GM19468 (cell line): ENCODE data around the gene P2RY14.

ENCODE experiments used
- ATAC-seq: cut with Tn5 transposase; IDR thresholded peaks from one replicate; pipeline ENCODE4 v1.9.1; 2021; ENCODE audit warnings: mild to moderate bottlenecking, moderate library complexity, moderate number of reproducible peaks; ENCODE audit not compliant: unreplicated experiment; ENCODE audit errors: extremely low read depth

P2RY14 gene

GRCh38 chr3:151278230-151278629, at the start of gene P2RY14:
Gene P2RY14 (minus strand): TSS chr3:151278542. CDS start chr3:151214316, 64,226 bp downstream.
- ATAC-seq = no peak

DNA sequence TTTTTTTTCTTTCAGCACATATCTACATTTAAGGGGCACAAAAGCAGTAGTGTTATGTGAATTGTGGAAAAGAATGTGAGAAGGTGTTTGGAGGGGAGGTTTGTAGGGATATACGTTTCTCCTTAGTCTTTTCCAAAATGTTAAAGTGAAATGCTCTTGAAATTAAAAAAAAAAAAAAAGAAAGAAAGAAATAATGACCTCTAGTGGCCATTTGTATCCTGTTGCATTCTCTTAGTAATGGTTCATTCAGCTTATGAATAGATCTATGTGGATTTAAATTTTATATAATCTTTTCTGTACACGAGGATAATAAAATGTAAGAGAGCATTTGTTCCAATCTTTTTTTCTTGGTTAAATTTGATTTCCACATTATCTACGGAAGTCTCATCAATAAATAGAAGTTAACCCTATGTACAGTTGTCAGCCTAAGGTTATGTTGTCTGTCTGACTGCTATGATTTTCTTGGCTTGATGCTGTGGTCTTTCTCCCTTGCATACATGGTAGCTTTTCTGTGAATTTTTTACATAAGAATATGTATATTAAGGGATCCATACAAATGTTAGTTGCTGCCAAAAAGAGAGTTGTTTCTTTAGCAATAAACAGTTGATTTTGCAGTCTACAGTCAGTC, 49.3 kb upstream of the P2RY14 start:
- no peak for ATAC-seq

DNA sequence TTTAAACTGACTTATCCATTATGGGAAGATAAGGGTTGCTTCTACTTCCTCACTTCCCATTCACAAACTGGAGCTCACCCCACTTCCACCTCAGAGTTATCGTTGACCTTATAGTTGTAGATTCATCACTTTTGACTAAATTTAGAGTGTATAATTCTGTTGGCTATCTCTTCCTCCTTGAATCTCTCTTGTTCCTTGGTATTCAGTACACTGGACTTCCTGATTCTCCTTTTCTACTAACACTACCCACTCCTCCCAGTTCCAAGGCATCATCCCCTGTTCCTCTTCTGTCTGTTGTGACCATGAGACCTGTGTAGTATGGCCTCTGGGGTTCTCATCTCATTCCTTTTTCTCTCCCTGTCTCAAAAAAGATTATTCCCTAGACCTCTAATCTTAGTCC, 44.2 kb upstream of the P2RY14 start:
- ATAC-seq = no peak

GRCh38 chr3:151321526-151321925, 43.2 kb upstream of the P2RY14 start:
- no peak for ATAC-seq

DNA sequence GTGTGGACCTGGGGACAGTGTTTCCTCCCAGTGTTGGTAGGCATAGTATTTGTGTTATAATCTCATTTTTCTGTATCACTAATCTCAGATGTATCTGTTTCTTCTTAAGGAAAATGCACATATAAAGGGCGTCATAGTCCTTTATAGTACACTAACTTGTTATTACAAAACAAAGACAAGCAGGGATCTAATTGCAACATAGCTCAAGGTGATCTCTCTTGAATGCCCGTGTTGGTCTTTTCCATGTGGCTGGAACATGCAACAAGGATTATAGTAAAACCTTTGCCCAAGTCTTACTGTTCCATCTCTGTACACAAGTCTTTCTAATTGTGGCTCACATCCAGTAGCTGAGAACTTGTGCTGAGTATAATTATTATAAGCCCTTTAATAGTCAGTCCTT, 41.8 kb upstream of the P2RY14 start:
- ATAC-seq = no peak

- no peak for ATAC-seq
Measured at GRCh38 chr3:151319628-151320027, 41.3 kb upstream of the P2RY14 start.

DNA sequence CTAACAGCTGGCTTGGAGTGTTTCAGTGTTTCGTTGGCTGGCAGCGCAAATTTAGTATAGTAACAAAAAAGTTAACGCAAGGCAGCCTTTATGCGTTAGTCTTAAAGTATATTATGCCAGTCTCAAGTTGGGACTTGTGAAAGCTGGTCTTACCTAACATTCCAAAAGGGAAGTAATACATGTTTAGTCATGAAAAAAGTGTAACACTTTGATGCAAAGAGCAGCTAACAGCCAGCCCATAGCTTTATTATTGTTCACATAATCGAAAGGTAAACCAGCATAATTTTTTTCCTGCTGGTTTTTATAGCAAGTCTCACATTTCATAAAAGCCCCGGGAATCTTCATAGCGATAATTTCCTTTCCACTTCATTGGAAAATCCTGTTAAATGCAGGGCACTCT, 40.6 kb upstream of the P2RY14 start:
- no peak for ATAC-seq

DNA sequence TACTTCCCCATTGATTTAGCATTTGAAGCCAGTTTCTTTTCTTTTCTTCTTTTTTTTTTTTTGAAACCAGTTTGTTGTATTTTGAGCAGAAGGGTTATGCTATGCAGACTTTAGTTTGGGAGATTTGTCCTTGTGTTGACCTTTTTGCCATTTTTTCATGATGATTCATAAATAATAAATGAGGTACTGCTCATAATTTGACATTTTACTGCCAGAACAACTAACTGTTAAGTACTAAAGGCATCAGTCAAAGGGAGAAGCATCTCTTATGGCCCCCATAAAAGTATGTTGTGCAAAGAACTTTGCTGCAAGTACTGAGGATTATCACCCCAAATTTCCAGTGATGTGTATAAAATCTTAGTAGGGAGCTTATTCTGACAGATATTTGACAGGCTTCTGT, 40.0 kb upstream of the P2RY14 start:
- no peak for ATAC-seq

DNA sequence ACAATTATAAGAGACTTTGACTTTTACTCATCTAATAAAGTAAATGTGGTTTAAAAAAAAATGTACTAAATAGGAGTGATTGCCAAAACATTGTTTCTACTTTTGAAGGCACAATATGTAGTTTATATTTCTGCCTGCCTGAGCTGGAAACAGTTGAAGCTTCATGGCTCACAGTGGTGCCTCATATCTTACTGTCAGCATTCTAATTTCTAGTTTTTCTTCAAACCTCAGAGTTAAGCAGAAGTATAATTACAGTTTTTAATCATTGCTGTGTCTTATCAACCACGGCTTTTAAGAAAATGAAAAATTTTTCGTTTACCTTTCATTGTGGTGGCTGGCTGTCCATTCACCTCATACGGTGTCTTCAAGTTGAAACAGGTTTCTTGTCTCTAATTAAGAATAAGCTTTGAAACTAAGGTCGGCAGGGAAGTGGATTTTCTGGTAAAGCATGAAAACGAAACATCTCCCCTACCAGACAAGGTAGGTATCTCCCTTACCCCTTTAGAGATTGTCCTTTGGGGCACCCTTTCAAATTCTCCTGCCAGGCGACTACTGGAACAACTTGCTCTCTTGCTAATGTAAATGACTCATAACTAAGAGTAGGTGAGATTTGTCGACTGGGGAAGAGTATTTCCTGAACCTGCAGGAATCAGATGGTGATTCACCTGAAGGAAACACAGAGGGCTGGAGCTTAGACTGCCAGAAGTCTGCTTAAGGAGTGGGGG, 38.1 kb upstream of the P2RY14 start, which contains the start of gene GPR87:
Gene GPR87 (minus strand): TSS at position 554 of the 725 bp plus-strand sequence. CDS start 16,720 bp downstream, outside the sequence.
- no peak for ATAC-seq

DNA sequence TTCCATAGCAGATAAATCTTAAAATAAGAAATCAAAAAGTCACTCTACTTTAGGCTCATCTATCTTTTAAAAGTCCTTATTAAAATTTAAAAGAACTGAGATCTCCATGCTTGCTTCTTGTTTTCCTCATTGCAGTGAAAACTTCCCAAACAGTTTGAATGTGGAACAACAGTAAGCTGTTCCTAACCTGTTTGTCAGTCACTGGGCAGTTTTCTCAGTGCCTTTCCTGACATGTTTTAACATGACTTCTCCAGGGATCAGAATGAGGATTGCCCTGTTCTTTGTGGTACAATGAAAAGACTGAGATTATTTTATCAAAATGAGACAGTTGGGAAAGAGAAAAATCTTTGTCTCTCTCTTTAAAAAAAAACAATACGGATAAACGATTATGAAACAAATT, 37.5 kb upstream of the P2RY14 start:
- ATAC-seq = no peak

GRCh38 chr3:151315136-151315535, 36.8 kb upstream of the P2RY14 start:
- ATAC-seq = no peak

GRCh38 chr3:151314593-151314992, 36.3 kb upstream of the P2RY14 start:
- no peak for ATAC-seq

DNA sequence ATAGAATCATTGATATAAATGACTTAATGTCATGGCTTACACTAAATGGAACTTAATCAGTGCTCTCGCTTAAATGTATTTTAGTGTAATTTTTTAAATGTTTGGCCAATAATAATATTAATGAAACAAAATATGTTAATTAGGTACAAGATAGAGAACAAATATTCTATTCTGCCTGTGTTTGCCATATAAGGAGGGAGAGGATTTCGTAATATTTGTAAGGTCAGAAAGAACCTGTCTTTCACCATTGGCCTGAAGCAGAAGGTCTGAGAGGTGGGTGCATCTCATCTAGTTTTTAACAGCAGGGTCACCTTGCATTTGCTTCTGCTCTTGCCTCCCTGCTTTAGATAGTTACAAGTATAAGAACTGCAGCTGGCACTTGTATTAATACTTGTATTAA, 35.8 kb upstream of the P2RY14 start:
- ATAC-seq = no peak

GRCh38 chr3:151312972-151313371, 34.6 kb upstream of the P2RY14 start:
- no peak for ATAC-seq

- no peak for ATAC-seq
Measured at GRCh38 chr3:151309566-151309965, 31.2 kb upstream of the P2RY14 start.

DNA sequence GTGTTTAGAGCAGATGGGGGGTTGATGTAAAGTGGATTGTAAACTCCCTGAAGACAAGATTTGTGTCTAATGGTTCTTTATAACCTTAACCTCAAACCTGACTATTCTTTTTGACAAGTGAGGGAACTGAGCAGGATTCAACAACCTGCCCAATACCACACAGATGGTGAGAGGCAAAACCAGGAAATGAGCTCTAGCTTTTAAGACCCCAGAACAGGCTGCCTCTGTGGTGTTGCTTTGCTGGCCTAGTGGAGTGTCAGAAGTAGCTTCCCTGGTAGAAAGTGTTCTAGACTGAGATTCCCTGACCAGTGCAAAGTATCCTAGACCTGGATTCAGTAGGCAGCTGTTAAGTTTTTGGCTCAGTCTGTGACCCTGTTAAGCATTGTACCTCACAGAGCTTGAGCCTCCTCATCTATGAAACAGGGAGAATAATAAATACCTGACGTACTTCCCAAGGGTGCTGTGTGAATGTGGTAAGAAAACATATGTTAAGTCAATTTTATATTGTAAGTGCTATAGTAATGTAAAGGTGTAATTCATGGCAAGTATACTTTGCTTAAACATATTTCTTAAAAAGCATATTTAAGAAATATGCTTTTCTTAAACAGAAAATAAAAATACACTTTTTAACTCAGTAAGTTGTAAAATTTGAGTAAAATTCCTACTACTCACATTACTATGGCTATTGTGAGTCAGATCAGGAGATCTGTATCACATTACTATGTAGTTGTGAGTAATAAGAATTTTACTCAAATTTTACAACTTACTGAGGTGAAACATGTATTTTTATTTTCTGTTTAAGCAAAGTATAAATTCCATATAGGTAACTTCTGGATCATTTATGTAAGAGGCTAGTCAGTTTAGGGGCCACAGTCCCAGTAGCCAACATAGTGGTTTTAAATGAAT, 29.5 kb upstream of the P2RY14 start:
- ATAC-seq = no peak

- no peak for ATAC-seq
Measured at GRCh38 chr3:151307131-151307530, 28.8 kb upstream of the P2RY14 start.

DNA sequence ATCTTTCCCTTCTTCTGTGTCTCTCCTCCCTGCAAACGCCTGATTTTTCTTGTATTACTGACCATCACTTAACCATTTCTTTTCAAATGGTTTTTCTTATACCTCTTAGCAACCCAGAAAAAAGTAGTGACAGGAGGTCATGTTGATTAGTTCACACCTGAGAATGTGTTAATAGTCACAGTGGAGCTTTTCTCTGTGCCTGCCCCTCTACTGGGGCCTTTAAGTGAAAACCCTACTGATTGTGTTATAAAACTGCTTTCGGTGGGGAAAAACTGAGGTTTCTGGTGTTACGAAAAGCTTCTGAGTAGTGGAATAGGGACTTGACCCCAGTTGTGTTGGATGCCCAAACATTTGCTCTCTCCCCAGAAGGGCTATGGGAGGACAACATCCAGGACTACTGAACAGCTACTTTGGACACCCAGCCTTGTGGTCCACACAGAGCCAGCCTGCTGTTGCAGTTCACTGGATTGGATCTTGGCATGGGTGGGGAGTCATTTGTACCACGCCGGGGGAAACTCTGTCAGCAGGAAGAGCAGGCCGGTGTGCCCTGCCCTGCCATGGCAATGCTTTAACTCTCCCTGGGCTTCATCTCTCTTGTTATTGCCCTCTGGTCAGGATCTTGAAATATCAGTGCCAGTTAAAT, 27.9 kb upstream of the P2RY14 start:
- no peak for ATAC-seq

- no peak for ATAC-seq
Measured at GRCh38 chr3:151305775-151306151, 27.4 kb upstream of the P2RY14 start.

- ATAC-seq = no peak
Measured at GRCh38 chr3:151305060-151305774, 26.9 kb upstream of the P2RY14 start.
